ENCODE measurements around the gene LIMS1. TPM values are rescaled to one million over a fixed set of nuclear protein-coding genes. Genes with fewer than 3 reads are reported as not detected.
"Not testable (repeated sequence)": the region's sequence is repeated elsewhere in the genome, so short reads cannot be mapped to it uniquely, and the experiment has no call there.

LIMS1 gene
- total RNA-seq, 2 donors from 2014 or later = 146 to 186 TPM

- Mint-ChIP-seq H3K4me3 (peak overlapping the region; percentile 80), H3K9me3 (no peaks in the 10 kb centered on the region), H3K36me3 (ENCODE audit: low read depth) (no peaks in the 10 kb centered on the region), H3K27me3 (no peaks in the 10 kb centered on the region), H3K4me1 (peaks cover 7% of the 10 kb centered on the region), H3K27ac (no peak overlapping the region)
- no peak for ATAC-seq (replicated peaks)
Measured at GRCh38 chr2:108536133-108536780, 2.0 kb downstream of the LIMS1 start.

GRCh38 chr2:108536911-108537310 is 2.6 kb downstream of the LIMS1 start:
- ATAC-seq (replicated peaks) = no peak
- Mint-ChIP-seq H3K27ac (no peak overlapping the region), H3K36me3 (ENCODE audit: low read depth) (no peaks in the 10 kb centered on the region), H3K4me3 (peak overlapping the region; percentile 80), H3K4me1 (peaks cover 7% of the 10 kb centered on the region), H3K9me3 (no peaks in the 10 kb centered on the region), H3K27me3 (no peaks in the 10 kb centered on the region)

- no peak for ATAC-seq (replicated peaks)
- Mint-ChIP-seq H3K9me3 (no peaks in the 10 kb centered on the region), H3K4me1 (peaks cover 7% of the 10 kb centered on the region), H3K27ac (no peak overlapping the region), H3K4me3 (no peak overlapping the region), H3K36me3 (ENCODE audit: low read depth) (peaks cover 6% of the 10 kb centered on the region), H3K27me3 (no peaks in the 10 kb centered on the region)
Measured at GRCh38 chr2:108538000-108538625, 3.8 kb downstream of the LIMS1 start.

- Mint-ChIP-seq H3K4me1 (peaks cover under 1% of the 10 kb centered on the region), H3K36me3 (ENCODE audit: low read depth) (peaks cover 6% of the 10 kb centered on the region), H3K27ac (no peak overlapping the region), H3K4me3 (no peak overlapping the region), H3K9me3 (no peaks in the 10 kb centered on the region), H3K27me3 (no peaks in the 10 kb centered on the region)
- no peak for ATAC-seq (replicated peaks)
Measured at GRCh38 chr2:108541451-108541850, 7.2 kb downstream of the LIMS1 start.

GRCh38 chr2:108542071-108542470 is 7.8 kb downstream of the LIMS1 start:
- Mint-ChIP-seq H3K36me3 (ENCODE audit: low read depth) (peaks cover 6% of the 10 kb centered on the region), H3K4me1 (peaks cover 4% of the 10 kb centered on the region), H3K27me3 (no peaks in the 10 kb centered on the region), H3K9me3 (no peaks in the 10 kb centered on the region), H3K27ac (peak overlapping the region; percentile 28), H3K4me3 (no peak overlapping the region)
- ATAC-seq (replicated peaks) = no peak

- Mint-ChIP-seq H3K4me3 (no peak overlapping the region), H3K36me3 (ENCODE audit: low read depth) (peaks cover 3% of the 10 kb centered on the region), H3K27me3 (no peaks in the 10 kb centered on the region), H3K27ac (no peak overlapping the region), H3K9me3 (no peaks in the 10 kb centered on the region), H3K4me1 (peaks cover 4% of the 10 kb centered on the region)
- no peak for ATAC-seq (replicated peaks)
Measured at GRCh38 chr2:108547606-108548005, 13.3 kb downstream of the LIMS1 start.

- no peak for ATAC-seq (replicated peaks)
- Mint-ChIP-seq H3K27me3 (no peaks in the 10 kb centered on the region), H3K4me3 (no peak overlapping the region), H3K36me3 (ENCODE audit: low read depth) (no peaks in the 10 kb centered on the region), H3K27ac (no peak overlapping the region), H3K9me3 (no peaks in the 10 kb centered on the region), H3K4me1 (peaks cover 4% of the 10 kb centered on the region)
Measured at GRCh38 chr2:108548208-108549003, 14.1 kb downstream of the LIMS1 start.

GRCh38 chr2:108552566-108552965 is 18.3 kb downstream of the LIMS1 start:
- H3K27ac Mint-ChIP-seq = no peak overlapping the region

GRCh38 chr2:108553209-108553919 is 19.1 kb downstream of the LIMS1 start:
- no peaks in the 10 kb centered on the region for H3K9me3 Mint-ChIP-seq
- no peaks in the 10 kb centered on the region for H3K27me3 Mint-ChIP-seq
- H3K4me1 Mint-ChIP-seq = no peaks in the 10 kb centered on the region
- no peak overlapping the region for H3K27ac Mint-ChIP-seq
- H3K36me3 Mint-ChIP-seq (ENCODE audit: low read depth) = no peaks in the 10 kb centered on the region
- H3K4me3 Mint-ChIP-seq = no peak overlapping the region
- ATAC-seq (replicated peaks) = no peak

More at GRCh38 chr2:108552566-108552965, 18.3 kb downstream of the LIMS1 start:
- H3K36me3 Mint-ChIP-seq (ENCODE audit: low read depth) = no peaks in the 10 kb centered on the region
- no peak overlapping the region for H3K4me3 Mint-ChIP-seq
- H3K4me1 Mint-ChIP-seq = no peaks in the 10 kb centered on the region
- H3K27me3 Mint-ChIP-seq = no peaks in the 10 kb centered on the region
- no peak for ATAC-seq (replicated peaks)
- no peaks in the 10 kb centered on the region for H3K9me3 Mint-ChIP-seq

- Mint-ChIP-seq H3K27me3 (no peaks in the 10 kb centered on the region), H3K36me3 (ENCODE audit: low read depth) (no peaks in the 10 kb centered on the region), H3K4me3 (no peak overlapping the region), H3K4me1 (no peaks in the 10 kb centered on the region), H3K9me3 (no peaks in the 10 kb centered on the region), H3K27ac (no peak overlapping the region)
- ATAC-seq (replicated peaks) = no peak
Measured at GRCh38 chr2:108554528-108554927, 20.3 kb downstream of the LIMS1 start.

- H3K27ac Mint-ChIP-seq = no peak overlapping the region
- no peak overlapping the region for H3K4me3 Mint-ChIP-seq
- ATAC-seq (replicated peaks) = no peak
- H3K4me1 Mint-ChIP-seq = peaks cover 5% of the 10 kb centered on the region
- no peaks in the 10 kb centered on the region for H3K27me3 Mint-ChIP-seq
- H3K9me3 Mint-ChIP-seq = no peaks in the 10 kb centered on the region
- no peaks in the 10 kb centered on the region for H3K36me3 Mint-ChIP-seq (ENCODE audit: low read depth)
Measured at GRCh38 chr2:108555572-108555971, 21.3 kb downstream of the LIMS1 start.

- H3K27me3 Mint-ChIP-seq; ATAC-seq (replicated peaks); H3K27ac Mint-ChIP-seq; H3K36me3 Mint-ChIP-seq (ENCODE audit: low read depth); H3K4me1 Mint-ChIP-seq; H3K4me3 Mint-ChIP-seq; H3K9me3 Mint-ChIP-seq: not testable (repeated sequence)
Measured at GRCh38 chr2:108556581-108556980, 22.3 kb downstream of the LIMS1 start.

GRCh38 chr2:108560241-108560811 is 26.1 kb downstream of the LIMS1 start:
- H3K27ac Mint-ChIP-seq = no peak overlapping the region
- H3K9me3 Mint-ChIP-seq = no peaks in the 10 kb centered on the region

GRCh38 chr2:108560895-108561530 is 26.7 kb downstream of the LIMS1 start:
- no peak for ATAC-seq (replicated peaks)

More at GRCh38 chr2:108560241-108560811, 26.1 kb downstream of the LIMS1 start:
- no peaks in the 10 kb centered on the region for H3K27me3 Mint-ChIP-seq
- no peaks in the 10 kb centered on the region for H3K36me3 Mint-ChIP-seq (ENCODE audit: low read depth)
- H3K4me3 Mint-ChIP-seq = no peak overlapping the region
- peaks cover 6% of the 10 kb centered on the region for H3K4me1 Mint-ChIP-seq
- ATAC-seq (replicated peaks) = no peak

More at GRCh38 chr2:108560895-108561530, 26.7 kb downstream of the LIMS1 start:
- no peaks in the 10 kb centered on the region for H3K27me3 Mint-ChIP-seq
- no peak overlapping the region for H3K4me3 Mint-ChIP-seq
- H3K4me1 Mint-ChIP-seq = peaks cover 6% of the 10 kb centered on the region
- H3K27ac Mint-ChIP-seq = no peak overlapping the region
- H3K9me3 Mint-ChIP-seq = no peaks in the 10 kb centered on the region
- no peaks in the 10 kb centered on the region for H3K36me3 Mint-ChIP-seq (ENCODE audit: low read depth)

All from activated T-helper 17 cell treated with anti-CD3 and anti-CD28 coated beads, Interleukin-2, amount 50 U/mL, for 72 hours (primary cell).